SK-N-SH treated with all-trans-retinoic acid at 6 μM for 48 hours (cell line): ENCODE measurements around the gene TECTB.

Experiments used
- ATAC-seq: fragments of 200-7000 bp; cut with Tn5 transposase; 3 replicates; pipeline ENCODE4 v1.9.1; 2020; ENCODE audit warnings: mild to moderate bottlenecking, moderate library complexity
- ARNTL ChIP-seq: fragments of 450-650 bp; formaldehyde crosslinking; IDR thresholded peaks from 2 replicates; pipeline ENCODE4 v1.5.0; 2020; ENCODE audit warnings: low read depth, mild to moderate bottlenecking, moderate library complexity, borderline replicate concordance
- CREB5 ChIP-seq: fragments of 250-450 bp; sonication (Bioruptor Pico); IDR thresholded peaks from 2 replicates; pipeline ENCODE4 v1.5.1; 2020; ENCODE audit warnings: low read depth, mild to moderate bottlenecking, moderate library complexity
- CSDC2 ChIP-seq: fragments of 250-450 bp; sonication (Bioruptor Pico); IDR thresholded peaks from 2 replicates; pipeline ENCODE4 v1.5.0; 2020; ENCODE audit warnings: mild to moderate bottlenecking, moderate library complexity
- CSRNP3 ChIP-seq: fragments of 250-450 bp; sonication (Bioruptor Pico); IDR thresholded peaks from 2 replicates; pipeline ENCODE4 v1.5.1; 2021; ENCODE audit warnings: mild to moderate bottlenecking, moderate library complexity
- GLIS3 ChIP-seq: fragments of 250-450 bp; sonication (Bioruptor Pico); IDR thresholded peaks from 2 replicates; pipeline ENCODE4 v1.5.0; 2020; ENCODE audit warnings: mild to moderate bottlenecking, moderate library complexity
- ISL1 ChIP-seq: fragments of 250-450 bp; sonication (Bioruptor Pico); IDR thresholded peaks from 2 replicates; pipeline ENCODE4 v2.1.2; 2022; ENCODE audit warnings: mild to moderate bottlenecking, moderate library complexity
- OSR1 ChIP-seq: fragments of 250-450 bp; sonication (Bioruptor Pico); IDR thresholded peaks from 2 replicates; pipeline ENCODE4 v1.8.0; 2022; ENCODE audit warnings: moderate library complexity, mild to moderate bottlenecking, inconsistent platforms
- PATZ1 ChIP-seq: fragments of 250-450 bp; sonication (Bioruptor Pico); IDR thresholded peaks from 2 replicates; pipeline ENCODE4 v1.8.0; 2020; ENCODE audit warnings: mild to moderate bottlenecking, moderate library complexity, borderline replicate concordance
- POU6F1 ChIP-seq: fragments of 250-450 bp; sonication (Bioruptor Pico); IDR thresholded peaks from 2 replicates; pipeline ENCODE4 v1.8.0; 2021; ENCODE audit warnings: low read depth, mild to moderate bottlenecking, moderate library complexity, borderline replicate concordance
- PPARA ChIP-seq: fragments of 250-450 bp; sonication (Bioruptor Pico); IDR thresholded peaks from 2 replicates; pipeline ENCODE4 v1.5.0; 2020; ENCODE audit warnings: mild to moderate bottlenecking, borderline replicate concordance
- RARB ChIP-seq: fragments of 250-450 bp; sonication (Bioruptor Pico); IDR thresholded peaks from 2 replicates; pipeline ENCODE4 v1.8.0; 2021; ENCODE audit warnings: mild to moderate bottlenecking, moderate library complexity
- SNAI2 ChIP-seq: fragments of 250-450 bp; sonication (Bioruptor Pico); IDR thresholded peaks from 2 replicates; pipeline ENCODE4 v1.5.0; 2020; ENCODE audit warnings: mild to moderate bottlenecking, moderate library complexity
- TOX ChIP-seq: fragments of 250-450 bp; sonication (Bioruptor Pico); IDR thresholded peaks from 2 replicates; pipeline ENCODE4 v1.8.0; 2021; ENCODE audit warnings: mild to moderate bottlenecking, moderate library complexity, borderline replicate concordance
- TSHZ2 ChIP-seq: fragments of 250-450 bp; sonication (Bioruptor Pico); IDR thresholded peaks from 2 replicates; pipeline ENCODE4 v1.5.0; 2020; ENCODE audit warnings: mild to moderate bottlenecking, moderate library complexity
- ZC3H10 ChIP-seq: fragments of 250-450 bp; sonication (Bioruptor Pico); IDR thresholded peaks from 2 replicates; pipeline ENCODE4 v1.5.1; 2021; ENCODE audit warnings: mild to moderate bottlenecking, moderate library complexity
- ZFP3 ChIP-seq: fragments of 250-450 bp; sonication (Bioruptor Pico); IDR thresholded peaks from 2 replicates; pipeline ENCODE4 v1.5.0; 2020; ENCODE audit warnings: mild to moderate bottlenecking, moderate library complexity
- ZFP30 ChIP-seq: fragments of 450-650 bp; formaldehyde crosslinking; IDR thresholded peaks from 2 replicates; pipeline ENCODE4 v1.5.0; 2022; ENCODE audit warnings: mild to moderate bottlenecking, moderate library complexity
- ZNF565 ChIP-seq: fragments of 450-650 bp; formaldehyde crosslinking; conservative IDR thresholded peaks from 2 replicates; pipeline ENCODE4 v1.5.0; 2020; ENCODE audit warnings: low read depth, mild to moderate bottlenecking, moderate library complexity
- ZNF70 ChIP-seq: fragments of 450-650 bp; formaldehyde crosslinking; IDR thresholded peaks from 2 replicates; pipeline ENCODE4 v1.5.0; 2020; ENCODE audit warnings: mild to moderate bottlenecking, moderate library complexity
- ZNF8 ChIP-seq: fragments of 450-650 bp; formaldehyde crosslinking; IDR thresholded peaks from 2 replicates; pipeline ENCODE4 v1.5.0; 2020; ENCODE audit warnings: mild to moderate bottlenecking, moderate library complexity

TECTB gene

GRCh38 chr10:112242769-112243168, 40.4 kb upstream of the TECTB start:
- no peak for ATAC-seq
- TF ChIP-seq ARNTL (CRISPR knock-in tag) (no peak), OSR1 (CRISPR knock-in tag) (no peak), GLIS3 (CRISPR knock-in tag) (no peak), RARB (CRISPR knock-in tag) (no peak), CSRNP3 (CRISPR knock-in tag) (no peak), ZNF565 (CRISPR knock-in tag) (no peak), ZFP3 (CRISPR knock-in tag) (no peak), TSHZ2 (CRISPR knock-in tag) (no peak), ZNF70 (CRISPR knock-in tag) (no peak), PATZ1 (CRISPR knock-in tag) (no peak), ZC3H10 (no peak), ZNF8 (no peak), TOX (no peak), POU6F1 (CRISPR knock-in tag) (no peak), SNAI2 (CRISPR knock-in tag) (no peak), ZFP30 (no peak), CSDC2 (CRISPR knock-in tag) (no peak), PPARA (CRISPR knock-in tag) (no peak), ISL1 (no peak), CREB5 (CRISPR knock-in tag) (no peak)
- TF ChIP-seq, all 23 proteins: peak for 0

- no peak for TF ChIP-seq TSHZ2 (CRISPR knock-in tag)
- no peak for ATAC-seq
Measured at GRCh38 chr10:112243713-112244112, 39.5 kb upstream of the TECTB start.
